GM21447 (cell line): Measurements from ENCODE around the gene MOB1B.
"Not testable (repeated sequence)": the region's sequence is repeated elsewhere in the genome, so short reads cannot be mapped to it uniquely, and the experiment has no call there.

ENCODE experiments used
- ATAC-seq: cut with Tn5 transposase; IDR thresholded peaks from one replicate; pipeline ENCODE4 v1.9.1; 2021; ENCODE audit not compliant: unreplicated experiment

MOB1B gene

DNA sequence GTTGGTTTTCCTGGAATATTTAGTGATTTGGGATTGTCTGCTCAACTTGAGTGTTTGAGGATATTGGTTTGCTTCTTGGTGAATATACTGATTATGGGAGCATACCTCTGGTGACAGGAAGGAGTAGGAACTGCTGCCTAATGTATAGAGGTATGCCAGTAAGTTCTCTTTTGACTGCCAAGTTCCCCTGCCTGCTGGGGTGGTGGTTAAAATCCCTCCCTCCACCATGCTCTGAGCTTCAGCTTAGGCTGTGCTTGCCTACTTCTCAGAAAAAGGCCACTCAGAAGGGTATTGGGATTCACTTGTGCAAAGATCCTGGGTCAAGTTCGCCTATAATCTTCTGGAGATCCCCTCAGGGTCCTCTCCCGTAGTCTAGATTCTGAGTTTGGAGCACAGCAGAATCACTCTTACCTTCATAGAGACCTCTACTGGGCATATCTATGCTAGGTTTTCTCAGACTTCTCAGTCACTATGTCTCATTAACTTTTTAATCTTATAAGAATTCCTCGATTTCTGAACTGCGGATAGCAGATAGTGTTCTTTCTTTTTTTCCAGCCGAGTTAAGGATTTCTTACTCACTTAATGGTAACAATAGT is 46.6 kb downstream of the MOB1B start:
- peak; percentile 48 for ATAC-seq

DNA sequence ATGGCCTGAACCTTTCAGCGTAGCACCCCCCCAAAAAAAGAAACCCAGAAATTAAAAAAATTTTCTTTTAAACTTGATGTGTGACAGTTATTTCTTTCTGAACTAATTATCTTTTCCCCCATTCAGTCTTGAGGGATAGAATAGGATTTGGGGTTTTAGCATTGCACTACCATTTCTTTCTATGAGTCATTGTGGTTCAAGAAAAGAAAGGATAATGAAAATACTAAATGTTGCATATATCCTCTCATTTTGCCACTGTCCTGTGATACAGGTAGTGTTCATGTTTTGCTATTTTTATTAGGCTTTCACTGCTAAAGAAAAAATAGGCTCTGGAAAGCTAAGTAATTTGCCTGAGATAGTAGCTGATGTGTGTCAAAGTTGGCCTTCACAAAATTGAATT is 51.9 kb downstream of the MOB1B start:
- ATAC-seq: no peak

DNA sequence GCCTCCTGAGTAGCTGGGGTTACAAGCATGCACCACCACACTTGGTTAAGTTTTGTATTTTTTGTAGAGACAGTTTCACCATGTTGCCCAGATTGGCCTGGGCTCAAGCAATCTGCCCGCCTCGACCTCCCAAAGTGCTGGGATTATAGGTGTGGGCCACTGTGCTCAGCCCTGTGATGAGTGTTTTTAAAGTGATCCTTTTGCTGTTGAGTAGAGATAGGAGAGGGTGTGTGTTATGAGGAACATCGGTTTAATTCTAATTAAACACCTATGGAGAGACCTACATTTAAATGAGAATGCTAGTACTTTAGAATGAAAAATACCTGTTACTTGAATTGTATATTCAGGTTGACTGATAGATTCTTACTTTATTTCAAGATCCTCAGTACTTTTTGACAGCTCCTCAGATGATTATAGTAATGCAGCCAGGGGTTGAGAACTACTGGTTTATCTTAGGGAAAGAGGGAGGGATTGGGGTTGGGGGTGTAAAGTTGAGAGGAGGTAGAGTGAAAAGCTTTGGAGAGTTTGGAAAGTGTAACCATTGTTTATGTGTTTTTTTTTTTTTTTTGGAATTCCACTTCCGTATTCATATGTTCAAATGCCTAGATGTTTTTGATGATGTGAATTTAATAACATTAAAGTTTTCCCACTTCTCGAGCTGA is 54.5 kb downstream of the MOB1B start:
- ATAC-seq: no peak

DNA sequence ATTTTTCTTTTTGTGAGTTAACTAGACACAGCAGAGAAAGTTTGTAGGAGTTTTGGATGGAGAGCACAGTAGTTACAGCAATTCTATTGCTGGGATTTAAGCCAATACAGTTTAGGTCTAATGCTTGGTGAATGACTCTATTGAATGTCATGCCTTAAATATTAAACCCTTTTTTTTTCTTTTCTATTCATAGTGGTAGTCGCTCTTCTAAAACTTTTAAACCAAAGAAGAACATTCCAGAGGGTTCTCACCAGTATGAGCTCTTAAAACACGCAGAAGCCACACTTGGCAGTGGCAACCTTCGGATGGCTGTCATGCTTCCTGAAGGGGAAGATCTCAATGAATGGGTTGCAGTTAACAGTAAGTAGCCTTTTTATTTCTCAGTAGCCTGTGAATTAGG is 56.5 kb downstream of the MOB1B start:
- ATAC-seq: no peak

DNA sequence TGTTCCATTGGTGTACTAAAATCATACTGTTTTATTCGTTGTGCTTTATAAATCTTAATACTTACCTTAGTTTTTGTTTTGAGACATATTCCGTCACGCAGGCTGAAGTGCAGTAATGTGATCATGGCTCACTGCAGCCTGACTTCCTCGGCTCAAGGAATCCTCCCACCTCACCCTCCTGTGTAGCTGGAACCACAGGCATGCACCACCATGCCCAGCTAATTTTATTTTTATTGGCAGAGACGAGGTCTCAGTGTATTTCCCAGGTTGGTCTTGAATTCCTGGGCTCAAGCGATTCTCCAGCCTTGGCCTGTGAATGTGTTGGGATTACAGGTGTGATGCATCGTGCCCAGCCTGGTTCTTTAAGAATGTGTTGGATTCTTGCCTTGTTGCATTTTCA is 66.9 kb downstream of the MOB1B start:
- no peak for ATAC-seq

DNA sequence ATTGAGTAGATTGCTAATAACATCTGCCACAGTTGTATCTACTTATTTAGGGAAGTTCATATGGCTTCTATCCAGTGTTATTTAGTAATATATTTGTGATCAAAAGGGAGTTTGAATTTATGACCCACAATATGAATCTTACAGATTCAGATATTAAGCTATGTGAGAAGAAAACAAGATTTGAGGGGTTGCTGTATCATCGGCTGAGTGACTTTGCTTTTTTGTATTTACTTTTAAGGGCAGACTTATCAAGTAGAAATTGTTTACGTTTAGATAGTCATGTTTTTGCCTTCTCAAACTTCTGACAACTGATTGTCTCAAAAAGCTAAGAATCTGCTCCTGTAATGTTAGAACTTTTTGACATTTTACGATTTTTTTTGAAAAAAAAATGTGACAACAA is 74.1 kb downstream of the MOB1B start:
- no peak for ATAC-seq

DNA sequence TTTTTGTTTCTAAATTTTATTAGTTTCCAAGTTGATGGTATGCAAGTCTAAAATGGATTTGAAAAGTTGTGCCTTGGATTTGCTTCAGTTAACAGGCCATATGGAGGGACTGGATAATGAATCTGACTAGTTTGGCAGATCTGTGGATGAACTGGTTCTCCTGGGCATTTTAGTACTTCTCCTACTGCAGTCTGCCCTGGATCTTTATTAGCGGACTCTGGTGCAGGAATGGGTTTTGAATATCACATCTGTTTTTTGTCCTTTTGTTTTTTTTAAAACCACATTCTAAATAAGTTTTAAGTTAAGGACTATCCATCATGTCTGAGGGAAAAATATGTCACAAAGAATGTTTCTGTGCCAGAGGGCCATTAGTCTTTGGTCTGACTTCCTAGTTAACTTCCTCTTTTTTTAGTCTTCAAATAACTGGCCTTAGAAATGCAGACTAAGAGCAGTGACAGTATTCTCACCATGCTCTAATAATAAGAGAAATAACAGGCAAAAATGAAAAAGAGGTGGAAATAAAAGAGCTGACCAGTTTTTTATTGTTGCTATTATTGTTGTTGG is 77.4 kb downstream of the MOB1B start:
- ATAC-seq: peak; percentile 63

DNA sequence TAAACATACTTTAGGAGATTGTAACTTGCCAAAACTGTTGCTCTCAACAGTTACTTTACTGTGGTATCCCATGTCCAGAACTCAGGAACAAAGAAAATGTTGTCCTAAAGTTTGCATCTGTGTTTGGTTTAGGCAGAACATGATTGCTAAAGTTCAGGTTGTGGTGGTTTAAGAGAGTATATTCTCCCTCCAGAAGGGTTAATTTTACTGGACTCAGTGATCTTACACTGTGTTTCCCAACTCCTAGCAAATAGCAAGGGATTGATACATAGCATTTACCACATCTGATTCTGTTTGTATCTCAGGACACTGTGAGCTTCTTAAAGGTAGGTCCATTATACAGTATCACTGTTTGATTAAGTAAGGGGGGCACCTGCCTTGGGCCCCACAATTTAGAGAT is 78.0 kb downstream of the MOB1B start:
- no peak for ATAC-seq

DNA sequence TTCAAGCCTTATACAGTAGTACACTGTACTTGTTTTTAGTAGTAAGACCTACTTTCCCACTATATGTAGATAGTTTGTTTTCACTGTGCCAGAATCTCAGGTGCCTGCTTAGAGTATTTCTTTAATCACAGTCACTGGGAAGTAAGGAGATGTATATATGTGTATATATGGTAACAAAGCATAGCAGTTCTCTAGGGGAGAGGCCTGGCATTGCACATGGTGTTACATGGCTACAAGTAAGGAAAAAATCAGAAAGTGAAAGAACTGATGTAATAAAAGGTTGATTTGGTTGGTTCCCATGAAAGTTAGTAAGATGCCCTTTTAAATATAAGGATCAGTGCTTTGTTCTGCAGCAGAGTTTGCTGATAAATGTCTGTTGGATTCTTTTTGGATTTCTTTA is 81.9 kb downstream of the MOB1B start:
- ATAC-seq: no peak

DNA sequence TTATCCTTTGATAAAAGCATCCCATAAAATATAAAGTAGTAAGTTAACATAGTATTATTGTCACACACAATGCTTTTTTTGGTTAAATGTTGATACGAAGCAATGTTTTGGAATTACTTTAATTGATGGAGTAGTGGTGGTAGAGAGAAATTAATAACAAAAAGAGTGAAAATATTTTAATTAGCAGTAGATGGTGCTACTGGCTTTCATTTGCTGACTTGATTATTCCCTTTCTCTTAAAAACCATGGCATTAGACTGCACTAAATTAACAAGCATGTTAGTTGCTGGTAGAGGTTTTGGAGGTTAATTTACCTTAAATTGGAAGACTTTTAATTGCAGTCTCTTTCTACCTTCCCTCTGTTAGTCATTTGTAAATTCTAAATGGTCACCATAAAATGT is 82.4 kb downstream of the MOB1B start:
- no peak for ATAC-seq

DNA sequence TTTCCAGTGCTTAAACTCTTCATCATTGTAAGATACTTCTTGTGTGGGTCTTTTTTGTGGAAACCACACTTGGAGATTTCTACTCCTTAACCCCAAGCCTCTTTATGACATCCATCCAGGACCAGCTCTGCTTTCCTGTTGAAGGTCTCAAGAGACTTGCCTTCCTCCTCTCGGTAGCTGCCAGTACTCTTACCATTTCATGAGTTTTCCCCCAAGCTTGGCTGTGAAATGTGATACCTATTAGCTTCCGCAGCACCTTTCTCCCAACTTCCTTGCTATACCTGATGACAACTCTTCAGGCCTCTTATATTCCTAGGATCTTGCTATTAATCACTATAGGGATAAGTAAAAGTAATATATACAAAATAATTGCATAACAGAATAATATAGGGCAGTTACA is 89.4 kb downstream of the MOB1B start:
- no peak for ATAC-seq

DNA sequence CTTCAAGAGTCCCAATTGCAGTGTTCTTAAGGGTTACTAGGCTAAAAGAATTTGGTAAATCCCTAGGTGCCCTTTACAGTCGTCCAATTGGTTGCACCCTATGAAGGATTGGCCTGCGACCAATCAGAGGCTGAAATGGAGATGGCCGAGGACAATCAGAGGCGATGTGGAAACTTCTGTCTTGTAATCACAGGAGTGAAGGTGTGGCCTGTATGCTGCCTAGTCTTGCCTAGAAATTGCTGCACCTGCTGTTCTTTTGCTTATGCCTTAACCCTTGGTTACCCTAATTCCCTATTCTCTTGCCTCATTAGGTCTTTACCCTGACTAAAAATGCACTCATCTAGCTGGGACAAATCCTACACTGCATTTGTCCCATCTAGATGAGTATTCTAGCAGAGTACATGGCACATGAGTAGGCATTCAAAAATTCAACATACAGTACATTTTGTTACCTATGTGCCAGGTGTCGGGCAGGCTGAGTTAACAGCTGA is 90.3 kb downstream of the MOB1B start:
- no peak for ATAC-seq

DNA sequence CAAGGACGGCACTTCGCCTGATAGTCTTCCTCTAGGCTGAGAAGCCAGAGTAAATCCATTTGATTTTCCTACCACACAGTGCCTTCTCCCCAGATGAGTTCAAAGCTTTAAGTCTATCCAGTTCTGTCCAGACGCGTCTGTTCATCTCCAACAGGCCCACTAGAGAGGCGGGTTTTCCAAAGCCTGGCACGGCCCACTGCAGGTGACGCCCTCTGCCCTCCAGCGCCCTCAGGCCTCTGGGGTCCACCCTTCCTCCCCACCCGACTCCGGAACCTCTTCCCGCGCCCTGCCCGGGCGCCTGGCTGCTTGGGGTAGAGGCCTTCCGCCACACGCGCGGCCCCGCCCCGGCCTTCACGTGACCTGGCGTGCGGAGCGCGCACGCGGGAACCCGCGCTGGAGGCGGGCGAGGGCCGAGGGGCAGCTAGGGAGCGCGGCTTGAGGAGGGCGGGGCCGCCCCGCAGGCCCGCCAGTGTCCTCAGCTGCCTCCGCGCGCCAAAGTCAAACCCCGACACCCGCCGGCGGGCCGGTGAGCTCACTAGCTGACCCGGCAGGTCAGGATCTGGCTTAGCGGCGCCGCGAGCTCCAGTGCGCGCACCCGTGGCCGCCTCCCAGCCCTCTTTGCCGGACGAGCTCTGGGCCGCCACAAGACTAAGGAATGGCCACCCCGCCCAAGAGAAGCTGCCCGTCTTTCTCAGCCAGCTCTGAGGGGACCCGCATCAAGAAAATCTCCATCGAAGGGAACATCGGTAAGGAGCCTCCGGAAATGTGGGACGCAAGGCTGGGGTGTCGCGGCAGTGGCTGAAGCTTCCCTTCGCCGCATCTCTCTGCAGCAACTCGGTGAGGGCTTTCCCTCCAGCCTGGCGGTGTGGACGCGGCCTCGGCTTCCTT is 91.3 kb downstream of the MOB1B start, which contains the start of gene DCK:
TSS of gene DCK (plus strand) at position 469 of the 888 bp plus-strand sequence. CDS start at position 656, 187 bp downstream.
- peak; percentile 64 for ATAC-seq

DNA sequence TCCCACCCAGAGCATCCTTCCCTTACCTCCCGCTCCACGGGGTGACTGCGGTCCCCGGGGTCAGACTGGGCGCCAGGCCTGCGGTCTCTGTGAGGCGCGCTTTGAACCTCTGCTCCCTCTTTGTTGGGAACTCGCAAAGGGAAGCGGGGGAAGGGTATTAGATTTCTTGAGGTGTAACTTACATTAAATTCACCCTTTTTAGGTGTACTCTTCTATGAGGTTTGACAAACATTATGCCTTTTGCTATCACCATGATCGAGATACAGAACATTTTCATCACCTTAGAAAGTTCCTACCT is 91.8 kb downstream of the MOB1B start:
- no peak for ATAC-seq

DNA sequence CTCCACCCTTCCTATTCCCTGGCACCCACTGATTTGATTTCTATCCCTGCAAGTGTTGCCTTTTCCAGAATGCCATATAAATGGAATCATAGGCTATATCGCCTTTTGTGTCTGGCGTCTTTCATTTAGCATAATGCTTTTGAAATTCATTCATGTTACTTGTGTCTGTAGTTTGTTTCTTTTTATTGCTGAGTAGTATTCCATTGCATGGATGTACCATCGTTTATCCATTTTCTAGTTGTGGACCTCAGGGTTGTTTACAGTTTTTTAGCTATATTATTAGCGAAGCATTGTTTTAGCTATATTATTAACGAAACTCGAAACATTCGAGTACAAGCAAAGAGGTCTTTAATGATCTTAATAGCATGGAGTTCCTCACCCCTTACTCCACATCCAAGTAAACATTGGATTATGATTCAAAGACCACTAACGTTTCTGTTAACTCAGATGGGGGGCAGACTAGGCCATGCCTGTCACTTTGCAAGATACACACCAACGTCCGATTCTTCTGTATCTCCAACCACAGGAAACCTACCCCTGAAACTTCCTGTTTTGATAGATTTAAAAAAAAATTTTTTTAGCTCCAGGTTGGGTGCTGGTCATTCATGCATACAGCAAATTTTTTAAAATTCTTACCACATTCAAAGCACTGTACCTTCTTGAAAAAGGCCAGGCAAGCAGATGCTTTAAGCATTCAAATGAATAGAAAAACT is 92.4 kb downstream of the MOB1B start:
- peak; percentile 49 for ATAC-seq

DNA sequence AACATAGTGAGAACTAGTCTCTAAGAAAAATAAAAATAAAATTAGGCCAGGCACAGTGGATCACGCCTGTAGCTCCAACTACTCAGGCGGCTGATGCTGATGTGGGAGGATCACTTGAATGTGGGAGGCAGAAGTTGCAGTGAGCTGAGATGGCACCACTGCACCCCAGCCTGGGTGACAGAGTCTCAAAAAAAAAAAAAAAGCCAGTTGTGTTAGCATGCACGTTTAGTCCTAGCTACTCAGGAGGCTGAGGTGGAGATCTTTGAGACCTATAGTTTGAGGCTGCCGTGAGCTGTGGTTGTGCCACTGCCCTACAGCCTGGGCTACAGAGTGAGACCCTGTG is 93.8 kb downstream of the MOB1B start:
- ATAC-seq: no peak

DNA sequence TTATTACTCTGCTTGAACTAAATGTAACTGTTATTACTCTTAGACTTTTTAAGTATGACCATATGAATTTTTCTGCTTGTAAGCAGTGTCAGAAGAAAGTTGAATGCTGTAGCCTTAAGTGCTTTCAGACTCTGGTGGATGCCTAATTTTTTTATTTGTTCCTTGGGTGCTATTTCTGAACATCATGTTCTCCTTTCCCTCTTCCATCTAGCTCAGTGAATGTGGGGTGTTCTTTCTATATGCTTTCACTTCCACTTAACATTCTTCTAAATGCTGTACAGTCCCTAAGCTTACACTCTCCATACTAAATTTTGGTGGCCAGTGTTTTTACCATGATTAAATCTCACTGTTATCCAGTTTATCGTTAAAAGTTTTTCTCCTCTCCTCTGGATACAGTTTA is 94.9 kb downstream of the MOB1B start:
- no peak for ATAC-seq

DNA sequence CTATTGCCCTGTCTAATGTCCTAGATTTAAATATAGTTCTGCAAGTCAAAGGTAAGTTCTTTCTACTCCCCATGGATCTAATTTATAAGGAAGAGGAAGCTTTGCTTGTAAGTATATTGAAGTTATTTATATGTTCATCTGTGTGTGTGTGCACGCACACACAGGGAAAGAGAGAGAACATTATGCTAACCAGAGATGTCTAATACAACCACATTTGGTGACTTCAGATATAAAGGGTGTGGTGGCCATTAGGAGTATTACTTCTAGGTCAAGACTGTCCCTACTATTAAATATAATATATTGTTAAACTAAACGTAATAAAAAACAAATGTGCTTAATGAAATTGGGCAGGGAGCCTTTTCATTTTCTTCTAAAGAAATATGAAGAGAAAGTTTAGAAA is 95.4 kb downstream of the MOB1B start:
- no peak for ATAC-seq

DNA sequence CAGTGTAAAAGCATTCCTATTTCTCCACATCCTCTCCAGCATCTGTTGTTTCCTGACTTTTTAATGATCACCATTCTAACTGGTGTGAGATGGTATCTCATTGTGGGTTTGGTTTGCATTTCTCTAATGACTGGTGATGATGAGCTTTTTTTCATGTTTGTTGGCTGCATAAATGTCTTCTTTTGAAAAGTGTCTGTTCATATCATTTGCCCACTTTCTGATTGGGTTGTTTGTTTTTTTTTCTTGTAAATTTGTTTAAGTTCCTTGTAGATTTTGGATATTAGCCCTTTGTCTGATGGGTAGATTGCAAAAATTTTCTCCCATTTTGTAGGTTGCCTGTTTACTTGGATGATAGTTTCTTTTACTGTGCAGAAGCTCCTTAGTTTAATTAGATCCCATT is 97.5 kb downstream of the MOB1B start:
- not testable (repeated sequence) for ATAC-seq

DNA sequence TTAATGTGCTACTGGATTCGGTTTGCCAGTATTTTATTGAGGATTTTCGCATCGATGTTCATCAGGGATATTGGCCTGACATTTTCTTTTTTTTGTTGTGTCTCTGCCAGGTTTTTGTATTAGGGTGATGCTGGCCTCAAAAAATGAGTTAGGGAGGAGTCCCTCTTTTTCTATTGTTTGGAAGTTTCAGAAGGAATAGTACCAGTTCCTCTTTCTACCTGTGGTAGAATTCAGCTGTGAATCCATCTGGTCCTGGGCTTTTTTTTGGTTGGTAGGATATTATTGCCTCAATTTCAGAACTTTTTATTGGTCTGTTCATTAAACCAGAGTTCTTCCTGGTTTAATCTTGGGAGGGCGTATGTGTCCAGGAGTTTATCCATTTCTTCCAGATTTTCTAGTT is 99.2 kb downstream of the MOB1B start:
- ATAC-seq: not testable (repeated sequence)

DNA sequence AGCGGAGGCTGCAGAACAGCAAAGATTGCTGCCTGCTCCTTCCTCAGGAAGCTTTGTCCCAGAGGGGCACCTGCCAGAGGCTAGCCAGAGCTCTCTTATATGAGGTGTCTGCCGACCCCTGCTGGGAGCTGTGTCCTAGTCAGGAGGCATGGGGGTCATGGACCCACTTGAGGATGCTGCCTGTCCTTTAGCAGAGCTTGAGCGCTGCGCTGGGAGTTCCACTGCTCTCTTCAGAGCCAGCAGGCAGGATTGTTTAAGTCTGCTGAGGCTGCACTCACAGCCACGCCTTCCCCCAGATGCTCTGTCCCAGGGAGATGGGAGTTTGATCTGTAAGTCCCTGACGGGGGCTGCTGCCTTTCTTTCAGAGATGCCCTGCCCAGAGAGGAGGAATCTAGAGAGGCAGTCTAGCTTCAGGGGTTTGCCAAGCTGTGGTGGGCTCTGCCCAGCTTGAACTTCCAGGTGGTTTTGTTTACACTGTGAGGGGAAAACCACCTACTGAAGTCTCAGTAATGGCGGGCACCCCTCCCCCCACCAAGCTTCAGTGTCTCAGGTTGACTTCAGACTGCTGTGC is 102.2 kb downstream of the MOB1B start:
- peak; percentile 38 for ATAC-seq
